Measurements from ENCODE around the gene PTPRF. TPM values are rescaled to one million over a fixed set of nuclear protein-coding genes. Genes with fewer than 3 reads are reported as not detected.
"Not testable (repeated sequence)": the region's sequence is repeated elsewhere in the genome, so short reads cannot be mapped to it uniquely, and the experiment has no call there.

Gene PTPRF
- polyA plus RNA-seq (ENCODE audit: insufficient read length in 4 of 4) = 100 to 1,000 TPM; 194 to 244 (median 205) TPM

GRCh38 chr1:43530483-43531106 lies at the start of gene PTPRF:
PTPRF (plus strand) TSS chr1:43530883; CDS start chr1:43545076, 14,193 bp downstream.
- DNase-seq (ENCODE audit: low read depth in 4 of 4, low spot score in 2 of 4) = no peak

GRCh38 chr1:43481491-43481890 lies 49.2 kb upstream of the PTPRF start:
- peak in 2 of 4 donors; percentile 29 to 33 for DNase-seq (ENCODE audit: low read depth in 4 of 4, low spot score in 2 of 4)

- no peak for DNase-seq (ENCODE audit: low read depth in 4 of 4, low spot score in 2 of 4)
These were observed 48.5 kb upstream of the PTPRF start for GRCh38 chr1:43482215-43482614.

- DNase-seq (ENCODE audit: low read depth in 4 of 4, low spot score in 2 of 4) = no peak
These were observed 46.3 kb upstream of the PTPRF start for GRCh38 chr1:43484367-43484766.

- no peak for DNase-seq (ENCODE audit: low read depth in 4 of 4, low spot score in 2 of 4)
These were observed 42.5 kb upstream of the PTPRF start for GRCh38 chr1:43488165-43488564.

- DNase-seq (ENCODE audit: low read depth in 4 of 4, low spot score in 2 of 4) = no peak
These were observed 39.6 kb upstream of the PTPRF start for GRCh38 chr1:43491061-43491460.

GRCh38 chr1:43492826-43493225 lies 37.9 kb upstream of the PTPRF start:
- no peak for DNase-seq (ENCODE audit: low read depth in 4 of 4, low spot score in 2 of 4)

GRCh38 chr1:43493661-43494450 lies 36.8 kb upstream of the PTPRF start:
- no peak for DNase-seq (ENCODE audit: low read depth in 4 of 4, low spot score in 2 of 4)

GRCh38 chr1:43495204-43495603 lies 35.5 kb upstream of the PTPRF start:
- no peak for DNase-seq (ENCODE audit: low read depth in 4 of 4, low spot score in 2 of 4)

GRCh38 chr1:43499898-43500297 lies 30.8 kb upstream of the PTPRF start:
- no peak for DNase-seq (ENCODE audit: low read depth in 4 of 4, low spot score in 2 of 4)

GRCh38 chr1:43501806-43502205 lies 28.9 kb upstream of the PTPRF start:
- not testable (repeated sequence) for DNase-seq (ENCODE audit: low read depth in 4 of 4, low spot score in 2 of 4)

GRCh38 chr1:43503534-43503933 lies 27.1 kb upstream of the PTPRF start:
- no peak for DNase-seq (ENCODE audit: low read depth in 4 of 4, low spot score in 2 of 4)

- DNase-seq (ENCODE audit: low read depth in 4 of 4, low spot score in 2 of 4) = no peak
These were observed 25.5 kb upstream of the PTPRF start for GRCh38 chr1:43505077-43505780.

- DNase-seq (ENCODE audit: low read depth in 4 of 4, low spot score in 2 of 4) = no peak
These were observed 24.4 kb upstream of the PTPRF start for GRCh38 chr1:43506233-43506632.

- DNase-seq (ENCODE audit: low read depth in 4 of 4, low spot score in 2 of 4) = no peak
These were observed 23.1 kb upstream of the PTPRF start for GRCh38 chr1:43507296-43508295.

GRCh38 chr1:43509007-43509739 lies 21.5 kb upstream of the PTPRF start:
- DNase-seq (ENCODE audit: low read depth in 4 of 4, low spot score in 2 of 4) = no peak

GRCh38 chr1:43509740-43510375 lies 20.8 kb upstream of the PTPRF start:
- no peak for DNase-seq (ENCODE audit: low read depth in 4 of 4, low spot score in 2 of 4)

- no peak for DNase-seq (ENCODE audit: low read depth in 4 of 4, low spot score in 2 of 4)
These were observed 20.1 kb upstream of the PTPRF start for GRCh38 chr1:43510621-43511020.

GRCh38 chr1:43511394-43511793 lies 19.3 kb upstream of the PTPRF start:
- no peak for DNase-seq (ENCODE audit: low read depth in 4 of 4, low spot score in 2 of 4)
